Stimulated activated CD8-positive, alpha-beta memory T cell treated with anti-CD3 and anti-CD28 coated beads, Interleukin-12 subunit alpha, Interleukin-12 subunit beta, amount 100 ng/mL, for 1 hour (primary cell): ENCODE results near the gene MAP3K7.
A peak's percentile ranks its signal among the peaks of the same experiment; 100 is the strongest.

Experiments
- DNase-seq: peaks from one replicate; pipeline ENCODE4 v3.0.0-alpha.2; 2020; ENCODE audit warnings: low read depth

The MAP3K7 gene

DNA sequence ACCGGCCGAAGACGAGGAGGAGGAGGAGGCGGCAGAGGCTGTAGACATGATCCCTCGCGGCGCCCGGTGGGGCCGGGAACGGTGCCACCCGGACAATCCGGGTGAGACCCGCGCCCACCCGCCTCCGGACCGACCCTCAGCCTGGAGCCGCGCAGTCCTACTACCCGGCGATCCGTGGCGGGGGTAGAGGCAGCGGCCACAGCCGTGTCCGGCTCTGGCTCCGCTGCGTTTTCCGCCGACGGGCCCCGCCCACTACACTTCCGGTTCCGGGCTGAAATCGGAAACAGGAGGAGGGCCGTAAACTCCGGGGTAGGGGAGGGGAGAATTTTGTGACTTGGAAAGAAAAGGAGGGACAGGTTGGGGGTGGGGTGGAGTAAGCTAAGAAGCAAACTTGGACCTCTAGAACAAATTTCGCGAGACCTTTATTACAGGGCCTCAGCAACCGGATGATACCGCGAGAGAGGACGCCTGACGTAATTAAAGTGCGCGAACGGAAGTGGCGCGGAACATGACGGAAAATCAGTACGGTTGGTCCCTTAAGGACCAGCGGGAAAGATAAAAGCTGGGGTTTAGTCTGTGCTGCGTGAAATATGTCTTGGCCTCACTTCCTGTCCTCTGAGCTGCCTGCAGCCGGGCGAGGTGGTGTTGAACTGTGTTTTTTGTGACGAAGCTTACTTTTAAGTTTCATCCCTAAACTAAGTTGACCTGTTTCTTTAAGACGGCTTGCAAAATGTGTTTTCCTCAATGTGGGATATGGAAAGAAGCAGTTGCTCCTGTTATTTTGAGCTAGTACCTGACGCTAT, at the start of gene MAP3K7:
TSS of gene MAP3K7 (minus strand) at position 237 of the 803 bp plus-strand sequence. CDS start at position 48, 189 bp downstream.
- peak; percentile 92 for DNase-seq

- DNase-seq = no peak
These were observed 44.2 kb upstream of the MAP3K7 start for GRCh38 chr6:90631046-90631445.

DNA sequence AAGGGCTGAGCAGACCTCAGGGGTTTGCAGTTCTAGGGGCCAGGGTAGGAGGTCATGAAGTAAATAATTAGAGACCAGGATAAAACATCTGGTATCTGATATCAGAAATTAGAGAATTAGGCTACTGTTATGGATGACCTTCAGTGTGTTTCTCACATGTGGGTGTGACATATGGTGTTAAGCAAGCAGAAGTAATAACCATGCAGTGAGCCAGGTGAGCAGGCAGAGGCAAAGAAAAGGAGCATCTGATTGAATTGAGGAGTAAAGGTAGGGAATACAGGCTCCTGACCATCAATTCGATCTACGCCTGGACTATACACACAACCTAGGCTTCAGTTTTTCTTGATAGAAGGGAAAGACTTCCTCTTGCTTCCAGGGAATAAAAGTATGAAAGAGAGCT, 34.7 kb upstream of the MAP3K7 start:
- no peak for DNase-seq

DNA sequence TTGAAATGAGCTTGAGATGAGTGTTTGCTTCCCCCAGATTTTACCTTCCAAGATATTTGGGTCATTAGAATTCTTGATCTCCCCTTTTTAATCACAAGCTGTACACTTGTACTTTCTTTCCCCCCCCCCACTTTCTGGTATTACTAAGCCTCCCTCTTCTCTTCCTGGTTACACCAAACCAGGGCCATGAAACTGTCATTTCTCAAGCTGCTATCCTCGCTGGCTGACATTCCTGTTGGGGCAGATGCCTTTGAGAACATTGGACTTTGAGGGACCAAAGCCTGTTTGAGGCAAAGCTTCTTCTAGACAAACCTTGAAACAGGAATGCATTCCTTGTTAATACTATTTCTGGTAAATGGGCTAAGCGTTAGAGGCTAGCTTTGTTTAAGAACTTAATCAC, 32.3 kb upstream of the MAP3K7 start:
- DNase-seq = no peak

GRCh38 chr6:90612313-90612680, 25.4 kb upstream of the MAP3K7 start:
- no peak for DNase-seq

DNA sequence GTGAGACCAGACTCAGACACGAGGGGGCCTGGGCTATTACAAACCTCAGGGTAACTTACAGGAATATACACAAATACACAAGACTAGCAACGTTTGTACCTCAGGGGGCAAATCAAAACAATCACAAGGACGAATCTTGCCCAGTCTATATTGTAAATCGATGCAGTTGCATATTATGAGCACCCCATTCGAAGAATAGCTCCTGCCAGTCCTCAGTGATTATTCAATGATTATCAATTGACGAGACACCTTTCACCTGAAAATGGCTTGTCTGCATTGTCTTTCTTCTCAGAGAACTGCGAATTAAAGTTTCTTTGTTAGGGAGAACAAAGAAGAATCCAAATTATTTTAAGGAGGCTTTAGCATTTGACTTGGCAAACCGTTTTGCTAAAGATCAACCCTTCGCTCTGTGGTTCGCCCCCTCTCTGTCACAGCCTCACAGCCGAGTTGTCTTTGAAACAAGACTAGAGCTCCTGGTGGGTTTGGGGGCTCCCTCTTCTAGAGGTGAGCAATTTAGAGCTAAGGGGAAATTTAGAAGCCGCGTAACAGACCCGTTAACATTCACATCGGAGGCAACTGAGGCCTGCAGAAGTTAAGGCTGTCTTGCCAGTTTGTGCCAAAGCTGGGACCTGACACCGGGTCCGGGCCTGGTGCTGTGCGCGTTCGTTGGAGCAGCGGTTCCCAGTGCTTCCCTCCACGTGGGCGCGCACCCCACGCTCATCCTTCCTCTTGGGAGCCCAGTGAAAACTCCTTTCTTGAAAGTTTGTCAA, 24.9 kb upstream of the MAP3K7 start:
- no peak for DNase-seq

- DNase-seq = no peak
These were observed 24.1 kb upstream of the MAP3K7 start for GRCh38 chr6:90610751-90611542.

DNA sequence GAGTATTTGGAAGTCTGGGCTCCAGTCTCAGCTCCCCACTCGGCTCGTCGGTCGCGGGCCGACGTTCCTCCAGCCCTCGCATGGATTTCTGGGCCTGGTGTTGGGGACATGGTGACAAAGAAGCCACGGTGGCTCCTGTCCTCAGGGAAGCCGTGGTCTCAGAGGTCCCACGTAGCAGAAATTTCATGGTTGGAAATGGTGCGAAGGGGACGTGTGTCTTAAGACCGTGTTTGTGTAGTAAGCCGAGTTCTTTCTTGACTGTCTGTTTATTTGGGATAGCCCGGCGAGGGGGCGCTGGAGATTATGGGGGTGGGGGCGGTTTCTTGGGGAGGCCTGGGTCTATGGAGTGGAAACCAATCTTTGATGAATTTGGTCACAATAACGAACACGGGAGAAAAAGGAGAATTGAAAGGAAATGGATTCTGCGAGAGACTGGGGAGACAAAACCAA, 23.5 kb upstream of the MAP3K7 start:
- DNase-seq = no peak

GRCh38 chr6:90605749-90606340, 19.0 kb upstream of the MAP3K7 start:
- DNase-seq = no peak

DNA sequence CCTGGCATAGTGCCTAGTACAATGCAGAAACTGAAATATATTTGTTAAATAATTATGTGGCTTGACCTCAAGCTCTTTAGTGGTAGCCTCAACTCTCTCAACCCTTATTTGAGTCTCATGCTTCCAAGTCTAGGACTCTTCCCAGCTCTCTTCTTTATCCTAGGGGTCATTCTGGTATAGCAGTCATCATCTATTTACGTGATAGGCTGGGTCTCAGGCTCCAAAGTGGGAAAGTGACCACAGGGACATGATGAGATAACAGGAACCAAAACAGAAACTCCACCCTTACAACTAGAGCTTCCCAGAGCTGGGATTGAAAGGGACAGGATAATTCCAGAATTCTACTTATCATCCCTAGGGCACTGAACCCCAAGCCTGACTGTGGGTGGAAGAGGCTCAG, 17.7 kb upstream of the MAP3K7 start:
- no peak for DNase-seq

GRCh38 chr6:90599151-90599550, 12.3 kb upstream of the MAP3K7 start:
- DNase-seq = no peak

- no peak for DNase-seq
These were observed 11.5 kb upstream of the MAP3K7 start for GRCh38 chr6:90598192-90598951.

DNA sequence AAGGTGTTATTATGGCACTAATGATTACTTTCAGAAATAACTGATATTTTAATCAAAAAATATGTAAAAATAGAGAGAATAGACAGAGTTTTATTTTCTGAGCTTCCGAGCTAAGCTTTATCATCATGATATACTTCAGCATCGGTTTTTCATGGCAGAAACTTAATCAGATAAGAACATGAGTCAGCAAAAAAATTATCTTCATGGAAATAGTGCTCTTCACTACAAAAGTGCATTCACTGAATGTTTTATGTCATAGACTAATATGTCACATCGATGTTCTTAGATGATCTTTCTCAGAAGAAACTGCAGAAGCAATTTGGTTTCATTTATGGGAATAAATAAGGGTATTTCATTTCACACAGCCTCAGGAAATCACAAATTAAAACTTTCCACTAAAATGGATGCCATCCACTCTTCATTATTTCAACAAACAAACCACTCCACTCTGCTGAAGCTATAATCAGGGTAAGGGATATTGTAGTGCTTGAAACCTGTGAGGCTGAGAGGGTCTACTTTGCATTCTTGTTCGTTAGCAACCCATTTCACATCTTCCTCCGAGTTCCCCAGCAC, 10.2 kb upstream of the MAP3K7 start:
- no peak for DNase-seq

DNA sequence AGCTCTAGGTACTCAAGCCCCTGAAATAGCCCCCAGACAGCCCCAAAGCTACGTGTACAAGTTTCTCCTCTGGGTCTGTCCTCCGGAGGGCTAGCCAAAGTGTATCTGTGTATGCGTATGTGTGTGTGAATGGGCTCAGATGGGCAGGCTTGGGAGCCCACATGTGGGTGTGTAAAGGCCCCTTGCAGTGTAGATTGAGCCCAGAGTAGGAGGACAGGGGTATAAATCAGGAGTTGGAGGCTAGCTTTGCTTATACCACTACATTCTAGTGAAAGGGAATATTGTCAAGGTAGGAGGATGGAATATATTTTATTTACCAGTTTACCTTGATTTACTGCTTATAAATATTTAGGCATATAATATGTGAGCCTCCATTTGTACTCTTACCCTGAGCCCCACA, 9.0 kb upstream of the MAP3K7 start:
- DNase-seq = no peak

GRCh38 chr6:90586546-90586835, 381 bp downstream of the MAP3K7 start:
- no peak for DNase-seq

- DNase-seq = no peak
These were observed 2.1 kb downstream of the MAP3K7 start for GRCh38 chr6:90584636-90585255.

DNA sequence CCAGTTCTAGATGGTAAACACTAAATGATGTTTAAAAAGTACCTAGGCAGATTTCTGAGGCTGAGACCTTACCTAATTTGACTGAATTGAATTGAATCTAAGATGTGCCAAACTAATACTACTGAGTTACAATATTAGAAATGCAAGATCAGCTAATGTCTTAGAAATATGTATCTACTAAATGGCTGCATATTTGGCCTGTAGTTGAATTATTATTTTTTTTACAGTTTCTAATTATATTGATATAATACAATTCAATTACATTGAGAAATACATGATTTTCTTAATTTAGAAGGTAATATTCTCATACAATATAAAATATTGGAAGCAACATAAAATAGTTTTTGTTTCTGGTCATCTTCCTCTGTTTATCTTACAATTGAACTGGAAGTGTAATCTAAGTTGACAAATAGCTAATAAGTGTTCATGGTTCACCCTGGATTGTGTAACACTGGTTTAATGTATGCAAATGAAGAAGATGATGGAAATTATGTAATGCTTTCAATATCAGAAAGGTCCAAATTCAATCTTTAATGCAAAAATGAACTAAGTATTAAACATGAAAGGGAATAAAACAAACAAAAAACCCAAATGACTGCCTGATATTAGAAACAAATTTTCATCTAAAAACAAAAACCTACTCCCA, 2.9 kb downstream of the MAP3K7 start:
- no peak for DNase-seq

- no peak for DNase-seq
These were observed 3.6 kb downstream of the MAP3K7 start for GRCh38 chr6:90583179-90583835.

DNA sequence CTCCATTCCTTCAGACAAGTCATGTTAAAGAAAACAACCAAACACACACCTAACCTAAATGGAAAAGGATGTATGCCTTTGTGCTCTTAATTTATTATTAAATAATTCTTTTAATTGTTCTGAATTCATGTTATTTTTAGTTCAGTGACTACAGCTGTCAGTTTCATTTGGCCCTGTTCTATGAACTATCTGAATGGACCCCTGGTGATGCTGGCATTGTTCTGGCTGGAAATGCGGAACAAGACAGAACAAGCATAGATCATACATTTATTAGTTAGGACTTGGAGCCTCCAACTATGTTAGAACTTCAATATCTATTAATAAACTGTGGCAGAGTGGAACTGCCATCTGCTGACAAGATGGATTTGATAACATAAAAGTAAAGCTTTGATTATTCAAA, 5.7 kb downstream of the MAP3K7 start:
- DNase-seq = no peak
